Parathyroid adenoma (tissue), 2 donors: ENCODE data around the gene ZNF487.

ENCODE experiments used
- H2AFZ ChIP-seq: fragments of 300-600 bp; sonication (generic); one replicate; pipeline ENCODE4 v1.7.0; 2017; ENCODE audit warnings: antibody characterized with exemption, mild to moderate bottlenecking
- H3K27ac ChIP-seq: fragments of 300-600 bp; sonication (generic); one replicate; pipeline ENCODE4 v1.7.0; 2017
- H3K27me3 ChIP-seq: fragments of 300-600 bp; sonication (generic); one replicate; pipeline ENCODE4 v1.7.0; 2017; ENCODE audit warnings: low read length; ENCODE audit not compliant: control insufficient read depth, insufficient read depth
- H3K36me3 ChIP-seq: fragments of 300-600 bp; sonication (generic); one replicate; pipeline ENCODE4 v1.7.0; 2017; ENCODE audit warnings: low read length; ENCODE audit not compliant: control insufficient read depth, insufficient read depth
- H3K4me1 ChIP-seq: fragments of 300-600 bp; sonication (generic); one replicate; pipeline ENCODE4 v1.7.0; 2017; ENCODE audit warnings: control low read depth
- H3K4me2 ChIP-seq: fragments of 300-600 bp; sonication (generic); one replicate; pipeline ENCODE4 v1.7.0; 2017; ENCODE audit warnings: low read length
- H3K4me3 ChIP-seq: fragments of 300-600 bp; sonication (generic); one replicate; pipeline ENCODE4 v1.7.0; 2017; ENCODE audit warnings: low read depth, low read length
- H3K79me2 ChIP-seq: fragments of 300-600 bp; sonication (generic); one replicate; pipeline ENCODE4 v1.7.0; 2017; ENCODE audit warnings: control low read depth
- H3K9ac ChIP-seq: fragments of 300-600 bp; sonication (generic); one replicate; pipeline ENCODE4 v1.7.0; 2017; ENCODE audit warnings: mild to moderate bottlenecking
- H3K9me3 ChIP-seq: fragments of 300-600 bp; sonication (generic); one replicate; pipeline ENCODE4 v1.7.0; 2017; ENCODE audit warnings: low read length; ENCODE audit not compliant: control insufficient read depth
- TF ChIP-seq, protein P1 (sequence below): fragments of 300-600 bp; sonication (generic); IDR thresholded peaks from one replicate; pipeline ENCODE4 v1.7.0; 2017; ENCODE audit warnings: antibody characterized with exemption, mild to moderate bottlenecking
- donor health status: primary hyperparathyroidism.

The ZNF487 gene

DNA sequence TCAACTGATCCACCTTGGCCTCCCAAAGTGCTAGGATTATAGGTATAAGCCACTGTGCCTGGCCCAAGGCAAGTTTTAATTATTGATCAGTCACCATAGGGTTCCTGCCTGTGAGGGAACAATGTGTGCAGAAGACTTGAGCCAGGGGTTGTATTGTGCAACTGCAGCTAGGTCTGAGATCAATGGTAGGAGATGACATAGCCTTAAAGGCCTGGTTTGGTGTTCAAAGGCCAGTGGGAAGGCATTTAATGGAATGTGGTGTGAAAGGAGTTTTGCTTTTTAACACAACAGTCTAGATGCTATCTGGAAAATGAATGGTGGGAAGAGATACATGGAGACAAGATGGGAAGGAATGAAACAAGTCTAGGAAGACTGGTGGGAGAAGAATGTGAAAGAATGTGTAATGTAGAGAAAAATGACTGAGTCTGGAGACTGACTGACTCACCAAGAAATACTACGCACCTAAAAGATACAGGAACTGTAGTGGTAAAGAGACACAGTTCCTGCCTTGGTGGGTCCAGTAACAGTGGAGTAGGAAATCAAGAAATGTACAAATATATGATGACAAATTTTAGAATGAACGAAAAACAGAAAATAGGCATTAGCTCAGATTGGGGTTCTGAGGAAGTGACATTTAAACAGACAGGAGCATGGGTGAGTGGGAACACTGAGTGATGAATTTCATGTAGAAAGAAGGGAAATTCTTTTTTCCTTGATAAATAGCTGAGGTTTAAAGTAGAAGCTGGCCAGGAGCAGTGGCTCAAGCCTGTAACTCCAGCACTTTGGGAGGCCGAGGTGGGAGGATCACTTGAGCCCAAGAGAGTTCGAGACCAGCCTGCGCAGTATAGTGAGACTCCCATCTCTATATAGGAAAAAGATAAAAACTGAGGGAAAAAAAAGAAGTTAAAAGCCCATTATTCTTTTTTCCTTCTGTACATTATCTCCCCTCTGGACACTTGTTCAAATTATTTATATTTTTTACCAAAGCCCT lies 37.3 kb upstream of the ZNF487 start:
- Histone ChIP-seq H3K27ac (no peak overlapping the region), H3K9me3 (no peaks in the 10 kb centered on the region), H3K27me3 (no peaks in the 10 kb centered on the region), H2AFZ (no peak overlapping the region), H3K4me1 (peaks cover 5% of the 10 kb centered on the region), H3K79me2 (peaks cover 71% of the 10 kb centered on the region), H3K9ac (no peak overlapping the region), H3K4me3 (no peak overlapping the region), H3K36me3 (no peaks in the 10 kb centered on the region), H3K4me2 (no peak overlapping the region)
- TF ChIP-seq, protein P1, sequence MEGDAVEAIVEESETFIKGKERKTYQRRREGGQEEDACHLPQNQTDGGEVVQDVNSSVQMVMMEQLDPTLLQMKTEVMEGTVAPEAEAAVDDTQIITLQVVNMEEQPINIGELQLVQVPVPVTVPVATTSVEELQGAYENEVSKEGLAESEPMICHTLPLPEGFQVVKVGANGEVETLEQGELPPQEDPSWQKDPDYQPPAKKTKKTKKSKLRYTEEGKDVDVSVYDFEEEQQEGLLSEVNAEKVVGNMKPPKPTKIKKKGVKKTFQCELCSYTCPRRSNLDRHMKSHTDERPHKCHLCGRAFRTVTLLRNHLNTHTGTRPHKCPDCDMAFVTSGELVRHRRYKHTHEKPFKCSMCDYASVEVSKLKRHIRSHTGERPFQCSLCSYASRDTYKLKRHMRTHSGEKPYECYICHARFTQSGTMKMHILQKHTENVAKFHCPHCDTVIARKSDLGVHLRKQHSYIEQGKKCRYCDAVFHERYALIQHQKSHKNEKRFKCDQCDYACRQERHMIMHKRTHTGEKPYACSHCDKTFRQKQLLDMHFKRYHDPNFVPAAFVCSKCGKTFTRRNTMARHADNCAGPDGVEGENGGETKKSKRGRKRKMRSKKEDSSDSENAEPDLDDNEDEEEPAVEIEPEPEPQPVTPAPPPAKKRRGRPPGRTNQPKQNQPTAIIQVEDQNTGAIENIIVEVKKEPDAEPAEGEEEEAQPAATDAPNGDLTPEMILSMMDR = no peak

DNA sequence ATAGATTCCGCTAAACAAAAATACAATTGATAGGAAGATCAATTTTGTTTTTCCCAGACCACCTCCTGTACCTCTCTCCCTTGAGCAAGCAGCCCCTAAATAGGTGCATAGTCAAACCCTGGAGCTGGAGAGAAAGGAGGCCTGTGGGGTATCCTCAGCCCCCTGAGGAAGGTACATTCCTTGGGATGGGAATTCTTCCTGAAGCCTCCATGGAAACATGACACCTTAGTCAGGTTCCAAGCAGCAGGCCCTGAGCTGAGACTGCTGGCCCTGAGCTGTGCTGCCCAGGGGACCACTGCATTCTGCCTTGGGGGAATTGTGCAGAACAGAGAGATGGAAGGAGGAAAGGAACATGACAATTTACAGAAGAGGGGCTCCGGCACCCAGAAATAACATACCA lies 35.3 kb upstream of the ZNF487 start:
- no peak overlapping the region for H3K9ac ChIP-seq

DNA sequence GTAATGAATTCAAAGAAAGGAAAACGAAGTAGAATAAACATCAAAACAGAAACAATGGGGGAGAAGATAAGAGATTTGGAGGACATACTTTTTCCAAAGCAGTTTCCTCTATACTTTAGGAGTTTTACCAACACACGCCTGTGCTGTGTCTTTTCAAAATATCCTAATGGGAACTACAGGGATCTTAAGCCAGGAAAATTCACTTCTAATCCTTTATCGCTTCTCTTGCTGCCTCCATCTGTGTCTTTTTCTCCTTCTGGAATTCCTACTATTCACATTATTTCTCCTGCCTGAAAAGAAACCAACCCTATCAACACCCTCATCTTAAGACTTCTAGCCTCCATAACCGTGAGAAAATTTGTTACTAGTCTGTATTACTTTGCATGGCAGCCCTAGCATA lies 34.7 kb upstream of the ZNF487 start:
- TF ChIP-seq, protein P1 = no peak
- H2AFZ ChIP-seq = no peak overlapping the region
- H3K9me3 ChIP-seq = no peaks in the 10 kb centered on the region
- H3K79me2 ChIP-seq = peaks cover 81% of the 10 kb centered on the region
- no peak overlapping the region for H3K27ac ChIP-seq
- H3K4me1 ChIP-seq = peaks cover 5% of the 10 kb centered on the region
- H3K4me2 ChIP-seq = no peak overlapping the region
- no peak overlapping the region for H3K4me3 ChIP-seq
- H3K27me3 ChIP-seq = no peaks in the 10 kb centered on the region
- H3K9ac ChIP-seq = no peak overlapping the region
- H3K36me3 ChIP-seq = no peaks in the 10 kb centered on the region

More for the DNA sequence above, 35.3 kb upstream of the ZNF487 start:
- H3K27ac ChIP-seq = no peak overlapping the region
- H3K4me2 ChIP-seq = no peak overlapping the region
- H3K27me3 ChIP-seq = no peaks in the 10 kb centered on the region
- H3K79me2 ChIP-seq = peaks cover 81% of the 10 kb centered on the region
- no peaks in the 10 kb centered on the region for H3K9me3 ChIP-seq
- no peak overlapping the region for H2AFZ ChIP-seq
- no peak overlapping the region for H3K4me3 ChIP-seq
- TF ChIP-seq, protein P1 = no peak
- H3K36me3 ChIP-seq = no peaks in the 10 kb centered on the region
- peaks cover 5% of the 10 kb centered on the region for H3K4me1 ChIP-seq

DNA sequence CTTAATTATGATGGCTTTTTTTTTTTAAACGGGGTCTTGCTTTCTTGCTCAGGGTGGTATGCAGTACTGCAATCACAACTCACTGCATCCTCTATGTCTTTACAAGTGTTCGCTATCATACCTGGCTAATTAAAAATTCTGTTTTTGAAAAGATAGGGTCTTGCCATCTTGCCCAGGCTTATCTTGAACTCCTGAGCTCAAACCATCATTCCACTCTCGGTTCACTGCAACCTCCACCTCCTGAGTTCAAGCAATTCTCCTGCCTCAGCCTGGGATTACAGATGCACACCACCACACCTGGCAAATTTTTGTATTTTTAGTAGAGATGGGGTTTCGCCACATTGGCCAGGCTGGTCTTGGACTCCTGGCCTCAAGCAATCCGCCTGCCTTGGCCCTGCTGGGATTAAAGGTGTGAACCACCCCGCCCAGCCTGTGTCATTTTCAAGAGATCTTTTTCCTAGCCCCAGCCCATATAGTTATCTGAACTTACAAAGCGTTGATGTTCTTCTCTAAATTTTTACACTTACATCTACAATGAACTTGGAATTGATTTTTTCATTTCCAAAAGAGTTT lies 33.9 kb upstream of the ZNF487 start:
- Histone ChIP-seq H3K4me1 (peaks cover 1% of the 10 kb centered on the region), H3K27ac (no peak overlapping the region), H3K4me3 (no peak overlapping the region), H3K9ac (no peak overlapping the region), H3K36me3 (no peaks in the 10 kb centered on the region), H3K9me3 (no peaks in the 10 kb centered on the region), H2AFZ (no peak overlapping the region), H3K79me2 (peaks cover 80% of the 10 kb centered on the region), H3K27me3 (no peaks in the 10 kb centered on the region), H3K4me2 (no peak overlapping the region)
- TF ChIP-seq, protein P1 = no peak
